Astrocyte of the spinal cord (primary cell): ENCODE data around the gene TSFM.

ENCODE experiments used
- DNase-seq: peaks from one replicate; pipeline ENCODE4 v3.0.0; 2011; ENCODE audit warnings: low read depth, low spot score
- H3K4me3 ChIP-seq: 2 replicates; pipeline ENCODE4 v1.5.1; 2011; ENCODE audit warnings: low read depth, mild to moderate bottlenecking, low read length, moderate library complexity
- in situ Hi-C: cut with HindIII; loops from 2 replicates; pipeline ENCODE4 v1.10.0; 2017; ENCODE audit warnings: low sequenced_read_pairs
- TF ChIP-seq, protein P1 (sequence below): IDR thresholded peaks from 2 replicates; pipeline ENCODE4 v1.5.1; 2012; ENCODE audit warnings: low read depth, mild to moderate bottlenecking, low read length, inconsistent platforms

The TSFM gene

GRCh38 chr12:57758552-57759359 lies 23.8 kb upstream of the TSFM start:
- H3K4me3 ChIP-seq, result no peak overlapping the region
- TF ChIP-seq, protein P1, sequence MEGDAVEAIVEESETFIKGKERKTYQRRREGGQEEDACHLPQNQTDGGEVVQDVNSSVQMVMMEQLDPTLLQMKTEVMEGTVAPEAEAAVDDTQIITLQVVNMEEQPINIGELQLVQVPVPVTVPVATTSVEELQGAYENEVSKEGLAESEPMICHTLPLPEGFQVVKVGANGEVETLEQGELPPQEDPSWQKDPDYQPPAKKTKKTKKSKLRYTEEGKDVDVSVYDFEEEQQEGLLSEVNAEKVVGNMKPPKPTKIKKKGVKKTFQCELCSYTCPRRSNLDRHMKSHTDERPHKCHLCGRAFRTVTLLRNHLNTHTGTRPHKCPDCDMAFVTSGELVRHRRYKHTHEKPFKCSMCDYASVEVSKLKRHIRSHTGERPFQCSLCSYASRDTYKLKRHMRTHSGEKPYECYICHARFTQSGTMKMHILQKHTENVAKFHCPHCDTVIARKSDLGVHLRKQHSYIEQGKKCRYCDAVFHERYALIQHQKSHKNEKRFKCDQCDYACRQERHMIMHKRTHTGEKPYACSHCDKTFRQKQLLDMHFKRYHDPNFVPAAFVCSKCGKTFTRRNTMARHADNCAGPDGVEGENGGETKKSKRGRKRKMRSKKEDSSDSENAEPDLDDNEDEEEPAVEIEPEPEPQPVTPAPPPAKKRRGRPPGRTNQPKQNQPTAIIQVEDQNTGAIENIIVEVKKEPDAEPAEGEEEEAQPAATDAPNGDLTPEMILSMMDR, result no peak
- in situ Hi-C loops, result no loop called here

DNA sequence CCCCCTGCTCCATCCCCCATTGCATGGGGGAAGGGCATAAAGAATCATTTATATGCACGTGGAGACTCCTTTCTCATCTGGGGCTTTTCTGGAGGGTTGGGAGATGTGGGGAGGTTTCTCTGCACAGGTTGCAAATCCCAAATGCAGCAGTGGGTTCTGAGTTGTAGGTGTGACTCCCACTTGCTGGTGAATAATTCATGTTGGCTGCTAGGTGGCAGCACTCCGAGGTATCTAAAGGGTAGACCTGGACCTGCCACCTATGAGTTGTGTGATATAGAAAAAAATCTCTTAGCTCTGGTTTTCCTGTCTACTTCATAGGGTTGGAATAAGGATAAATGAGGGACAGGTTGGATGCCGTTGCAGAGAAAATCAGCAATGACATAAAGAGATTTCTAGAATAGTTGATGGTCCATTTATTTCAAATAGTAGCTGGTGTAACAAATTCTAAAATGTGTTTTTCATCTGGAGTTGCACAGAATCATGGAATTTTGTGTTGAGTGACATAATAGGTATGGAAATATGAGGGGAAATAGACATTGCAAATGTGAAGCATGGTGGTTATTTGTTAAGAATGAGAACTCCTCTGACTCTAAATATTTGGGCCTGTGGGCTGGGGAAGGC lies 23.1 kb upstream of the TSFM start:
- no peak for DNase-seq
- no peak overlapping the region for H3K4me3 ChIP-seq
- TF ChIP-seq, protein P1, result peak; percentile 46
- in situ Hi-C loops, result no loop called here

More at GRCh38 chr12:57758552-57759359, 23.8 kb upstream of the TSFM start:
- DNase-seq, result no peak

GRCh38 chr12:57760347-57760982 lies 22.1 kb upstream of the TSFM start:
- TF ChIP-seq, protein P1, result no peak
- in situ Hi-C loops, result no loop called here

GRCh38 chr12:57761391-57761998 lies 21.1 kb upstream of the TSFM start:
- DNase-seq, result no peak
- in situ Hi-C loops, result no loop called here
- no peak overlapping the region for H3K4me3 ChIP-seq
- TF ChIP-seq, protein P1, result no peak

More at GRCh38 chr12:57760347-57760982, 22.1 kb upstream of the TSFM start:
- DNase-seq, result no peak
- H3K4me3 ChIP-seq, result no peak overlapping the region

- no peak overlapping the region for H3K4me3 ChIP-seq
- TF ChIP-seq, protein P1, result no peak
- no peak for DNase-seq
- in situ Hi-C loops, result no loop called here
These were observed 20.1 kb upstream of the TSFM start for GRCh38 chr12:57762463-57762862.

DNA sequence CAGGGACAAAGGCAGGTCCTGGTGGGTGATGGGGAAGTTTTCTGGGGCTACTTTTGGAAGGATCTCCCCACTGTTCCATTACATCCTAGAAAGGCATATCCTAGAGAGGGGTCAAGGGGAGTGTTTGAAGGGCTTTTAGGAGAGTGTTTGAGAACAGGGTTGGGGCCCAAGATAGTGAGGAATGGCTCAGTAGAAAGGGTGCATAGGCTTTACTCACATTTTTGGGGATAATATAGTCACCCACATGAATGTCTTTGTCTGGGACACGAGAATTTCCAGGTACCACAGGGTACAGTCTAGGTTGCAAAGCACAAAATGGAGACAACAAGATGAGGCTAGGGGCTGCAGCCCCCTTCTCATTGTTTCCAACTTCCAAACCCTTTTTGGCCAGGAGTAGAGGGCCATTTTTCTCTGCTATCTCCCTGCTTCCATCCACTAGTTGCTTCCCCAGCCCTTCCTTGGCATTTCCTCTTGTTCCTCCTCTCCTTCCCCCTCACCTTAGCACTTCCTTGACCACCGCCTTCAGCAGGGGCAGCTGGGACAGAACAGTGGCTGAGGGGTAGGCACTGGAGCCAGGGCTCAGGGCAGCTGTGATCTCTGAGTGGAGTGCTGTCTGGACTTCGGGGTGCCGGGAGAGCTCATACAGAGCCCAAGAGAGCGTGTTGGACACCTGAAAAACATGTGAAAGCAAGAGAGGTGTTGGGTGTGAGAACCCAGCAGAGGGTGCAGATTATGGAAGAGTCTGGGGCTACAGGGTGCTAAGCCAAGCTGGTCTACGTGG lies 18.5 kb upstream of the TSFM start:
- no peak overlapping the region for H3K4me3 ChIP-seq
- in situ Hi-C loops, result no loop called here
- DNase-seq, result no peak
- TF ChIP-seq, protein P1, result no peak
